Neuronal stem cell (in vitro differentiated cells): ENCODE results near the gene PPP4R3A.

ENCODE experiments used
- DNase-seq: peaks from one replicate; pipeline ENCODE4 v3.0.0-alpha.2; 2013; ENCODE audit warnings: low spot score
- H2AFZ ChIP-seq: one replicate; pipeline ENCODE4 v1.6.1; 2013; ENCODE audit warnings: mild to moderate bottlenecking, low read length, inconsistent platforms
- H2AK5ac ChIP-seq: 2 replicates; pipeline ENCODE4 v1.6.1; 2013; ENCODE audit warnings: low read depth, mild to moderate bottlenecking, inconsistent platforms, low read length, moderate library complexity, mixed read lengths
- H2BK120ac ChIP-seq: 2 replicates; pipeline ENCODE4 v1.6.1; 2013; ENCODE audit warnings: low read depth, mild to moderate bottlenecking, inconsistent platforms, low read length, moderate library complexity, mixed read lengths
- H2BK12ac ChIP-seq: one replicate; pipeline ENCODE4 v1.6.1; 2013; ENCODE audit warnings: low read length, inconsistent platforms
- H2BK15ac ChIP-seq: 2 replicates; pipeline ENCODE4 v1.6.1; 2013; ENCODE audit warnings: mild to moderate bottlenecking, low read length, inconsistent platforms, mixed read lengths
- H2BK5ac ChIP-seq: one replicate; pipeline ENCODE4 v1.6.1; 2013; ENCODE audit warnings: inconsistent platforms, mild to moderate bottlenecking, low read length, moderate library complexity
- H3K14ac ChIP-seq: one replicate; pipeline ENCODE4 v1.6.1; 2013; ENCODE audit warnings: low read length, inconsistent platforms
- H3K18ac ChIP-seq: 2 replicates; pipeline ENCODE4 v1.6.1; 2013; ENCODE audit warnings: low read length, inconsistent platforms
- H3K23ac ChIP-seq: 2 replicates; pipeline ENCODE4 v1.6.1; 2013; ENCODE audit warnings: low read depth, mild to moderate bottlenecking, mixed read lengths, low read length, inconsistent platforms; ENCODE audit not compliant: poor library complexity
- H3K27ac ChIP-seq: replicated peaks from 3 replicates; pipeline ENCODE4 v1.5.1; 2013; ENCODE audit warnings: low read length, inconsistent platforms
- H3K27me3 ChIP-seq, 3 experiments: 2 replicates each; pipeline ENCODE4 v1.6.1; 2013; ENCODE audit warnings: low read length in 3 of 3, mild to moderate bottlenecking in 2 of 3, inconsistent platforms in 1 of 3, low read depth in 1 of 3, mixed read lengths in 1 of 3, moderate library complexity in 1 of 3; ENCODE audit not compliant: control insufficient read depth in 3 of 3, insufficient read depth in 3 of 3
- H3K36me3 ChIP-seq, 2 donors: replicated peaks in 1 of 2; 2 replicates each; pipeline ENCODE4 v1.6.1; 2013; ENCODE audit warnings: low read length in 2 of 2; ENCODE audit not compliant: control insufficient read depth in 2 of 2, insufficient read depth in 2 of 2
- H3K4ac ChIP-seq: 2 replicates; pipeline ENCODE4 v1.6.1; 2013; ENCODE audit warnings: inconsistent platforms, mild to moderate bottlenecking, low read length, moderate library complexity
- H3K4me1 ChIP-seq, 2 donors: 1 replicate in 1 of 2; 2 replicates in 1 of 2; pipeline ENCODE4 v1.6.1; 2013; ENCODE audit warnings: low read length in 2 of 2, low read depth in 1 of 2; ENCODE audit not compliant: control insufficient read depth in 2 of 2, insufficient read depth in 1 of 2
- H3K4me2 ChIP-seq: one replicate; pipeline ENCODE4 v1.6.1; 2013; ENCODE audit warnings: mild to moderate bottlenecking, low read length, inconsistent platforms; ENCODE audit not compliant: insufficient read depth, poor library complexity, severe bottlenecking
- H3K4me3 ChIP-seq, 2 donors: 2 replicates each; pipeline ENCODE4 v1.5.1; 2013; ENCODE audit warnings: low read length in 2 of 2, mild to moderate bottlenecking in 2 of 2, inconsistent platforms in 1 of 2, moderate library complexity in 1 of 2
- H3K79me1 ChIP-seq: one replicate; pipeline ENCODE4 v1.6.1; 2013; ENCODE audit warnings: low read depth, mild to moderate bottlenecking, inconsistent platforms, low read length, moderate library complexity
- H3K9ac ChIP-seq: one replicate; pipeline ENCODE4 v1.6.1; 2013; ENCODE audit warnings: mild to moderate bottlenecking, low read depth, low read length, inconsistent platforms; ENCODE audit not compliant: poor library complexity
- H3K9me3 ChIP-seq, 2 donors: replicated peaks in 1 of 2; 2 replicates each; pipeline versions ENCODE3 to v1.6.1; 2013; ENCODE audit warnings: low read length in 2 of 2, mild to moderate bottlenecking in 2 of 2, inconsistent platforms in 1 of 2, low read depth in 1 of 2, mixed read lengths in 1 of 2, moderate library complexity in 1 of 2; ENCODE audit not compliant: control insufficient read depth in 2 of 2, insufficient read depth in 1 of 2
- H4K8ac ChIP-seq: one replicate; pipeline ENCODE4 v1.6.1; 2013; ENCODE audit warnings: low read depth, mild to moderate bottlenecking, inconsistent platforms, low read length, moderate library complexity
- H4K91ac ChIP-seq: one replicate; pipeline ENCODE4 v1.6.1; 2013; ENCODE audit warnings: low read length, low read depth, mild to moderate bottlenecking, inconsistent platforms; ENCODE audit not compliant: poor library complexity
- WGBS, 2 donors: extraction: QIAGEN DNeasy Blood & Tissue Kit; methylation state at CpG; one replicate each; pipeline ENCODE4 v1.1.7; 2013; ENCODE audit warnings: missing lambda C conversion rate in 2 of 2, mixed read lengths in 1 of 2; ENCODE audit not compliant: insufficient read length in 2 of 2, insufficient replicate concordance in 1 of 2; ENCODE audit errors: extremely low coverage in 2 of 2; 5-methylcytosine and 5-hydroxymethylcytosine counted together

The PPP4R3A gene

DNA sequence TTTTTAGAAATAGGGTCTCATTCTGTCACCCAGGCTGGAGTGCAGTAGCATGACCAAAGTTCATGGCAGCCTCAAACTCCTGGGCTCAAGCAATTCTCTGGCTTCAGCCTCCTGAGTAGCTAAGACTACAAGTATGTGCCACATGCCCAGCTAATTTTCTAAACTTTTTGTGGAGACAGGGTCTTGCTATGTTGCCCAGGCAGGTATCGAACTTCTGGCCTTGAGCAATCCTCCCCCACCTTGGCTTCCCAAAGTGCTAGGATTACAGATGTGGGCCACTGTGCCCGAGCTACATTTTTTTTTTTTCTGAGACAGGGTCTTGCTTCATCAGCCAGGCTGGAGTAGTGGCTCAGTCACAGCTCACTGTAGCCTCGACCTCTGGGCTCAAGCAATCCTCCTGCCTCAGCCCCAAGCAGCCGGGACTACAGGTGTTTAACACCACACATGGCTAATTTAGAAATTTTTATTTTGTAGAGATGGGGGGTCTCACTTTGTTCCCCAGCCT is 7.1 kb downstream of the PPP4R3A start:
- WGBS, 2 donors = no CpG with 5 or more reads among the region's 4 CpGs
- H3K18ac ChIP-seq = no peak overlapping the region
- peaks cover 0 to 8% of the 10 kb centered on the region in 2 donors for H3K9me3 ChIP-seq

DNA sequence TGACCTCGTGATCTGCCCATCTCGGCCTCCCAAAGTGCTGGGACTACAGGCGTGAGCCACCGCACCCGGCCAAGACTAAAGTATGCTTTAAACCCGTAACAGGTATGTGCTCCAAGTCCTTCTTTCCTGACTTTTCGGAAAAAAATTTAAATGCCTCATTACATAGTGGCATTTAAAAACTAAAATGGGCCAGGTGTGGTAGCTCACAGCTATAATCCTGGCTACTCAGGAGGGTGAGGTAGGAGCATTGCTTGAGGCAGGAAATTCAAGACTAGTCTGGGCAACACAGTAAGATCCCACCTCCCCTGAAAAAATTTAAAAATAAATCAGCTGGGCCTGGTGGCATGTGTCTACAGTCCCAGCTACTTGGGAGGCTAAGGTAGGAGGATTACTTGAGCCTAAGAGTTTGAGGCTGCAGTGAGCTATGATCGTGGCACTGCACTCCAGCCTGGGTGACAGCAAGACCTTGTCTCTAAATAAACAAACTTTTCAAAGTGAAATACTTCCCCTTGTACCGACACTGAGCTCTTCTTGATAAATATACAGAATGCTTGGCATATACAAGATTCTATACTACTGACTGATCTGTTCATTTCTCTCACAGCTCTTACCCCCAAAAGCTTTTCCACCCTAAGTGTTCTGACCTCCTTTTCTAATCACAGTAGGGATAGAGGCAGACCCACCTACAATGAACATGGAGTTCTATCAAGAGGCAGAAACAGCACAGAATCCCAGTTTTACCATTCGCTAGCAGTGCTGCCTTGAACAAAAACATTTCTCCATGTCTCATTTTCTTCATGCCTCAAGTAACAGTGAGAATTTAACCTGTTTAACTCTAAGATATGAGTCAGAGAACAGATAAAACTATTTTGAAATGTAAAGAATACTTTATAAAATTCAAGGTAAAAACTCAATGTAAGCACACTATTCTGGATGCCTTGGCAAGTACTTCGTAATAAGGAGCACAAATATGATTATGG is 7.9 kb downstream of the PPP4R3A start:
- no peaks in the 10 kb centered on the region for H3K27me3 ChIP-seq
- H3K4me3 ChIP-seq = no peak overlapping the region
- no peaks in the 10 kb centered on the region for H3K4me1 ChIP-seq
- no peak overlapping the region for H2AK5ac ChIP-seq
- no peak overlapping the region for H3K14ac ChIP-seq
- no peak overlapping the region for H2BK15ac ChIP-seq
- no peak overlapping the region for H3K18ac ChIP-seq
- H2BK120ac ChIP-seq = no peak overlapping the region
- H2AFZ ChIP-seq = no peak overlapping the region
- no peak overlapping the region for H4K8ac ChIP-seq
- H3K9ac ChIP-seq = no peak overlapping the region
- H3K9me3 ChIP-seq = peaks cover 0 to 8% of the 10 kb centered on the region in 2 donors
- H3K4me2 ChIP-seq = no peak overlapping the region
- no peak overlapping the region for H4K91ac ChIP-seq
- H3K27ac ChIP-seq = no peak overlapping the region
- no CpG with 5 or more reads among the region's 11 CpGs for WGBS, 2 donors
- no peak overlapping the region for H3K23ac ChIP-seq
- no peak overlapping the region for H2BK12ac ChIP-seq
- no peak overlapping the region for H3K4ac ChIP-seq
- no peak overlapping the region for H2BK5ac ChIP-seq
- DNase-seq = no peak
- peaks cover 2% of the 10 kb centered on the region for H3K79me1 ChIP-seq
- peaks cover 4 to 89% of the 10 kb centered on the region in 2 donors for H3K36me3 ChIP-seq

More for the DNA sequence above, 7.1 kb downstream of the PPP4R3A start:
- H3K4me2 ChIP-seq = no peak overlapping the region
- H4K8ac ChIP-seq = no peak overlapping the region
- no peaks in the 10 kb centered on the region for H3K4me1 ChIP-seq
- H3K4me3 ChIP-seq = no peak overlapping the region
- H2AFZ ChIP-seq = no peak overlapping the region
- H3K9ac ChIP-seq = no peak overlapping the region
- no peak overlapping the region for H3K4ac ChIP-seq
- peaks cover 4 to 89% of the 10 kb centered on the region in 2 donors for H3K36me3 ChIP-seq
- no peak overlapping the region for H2BK12ac ChIP-seq
- no peak overlapping the region for H3K23ac ChIP-seq
- H3K27ac ChIP-seq = no peak overlapping the region
- DNase-seq = no peak
- H3K27me3 ChIP-seq = no peaks in the 10 kb centered on the region
- H2BK5ac ChIP-seq = no peak overlapping the region
- peaks cover 2% of the 10 kb centered on the region for H3K79me1 ChIP-seq
- no peak overlapping the region for H3K14ac ChIP-seq
- H2BK15ac ChIP-seq = no peak overlapping the region
- H4K91ac ChIP-seq = no peak overlapping the region
- H2BK120ac ChIP-seq = no peak overlapping the region
- H2AK5ac ChIP-seq = no peak overlapping the region

GRCh38 chr14:91501348-91501747 is 8.8 kb downstream of the PPP4R3A start:
- Histone ChIP-seq H2BK120ac (no peak overlapping the region), H4K91ac (no peak overlapping the region), H3K23ac (no peak overlapping the region), H4K8ac (no peak overlapping the region), H3K4me3 (no peak overlapping the region), H3K4me2 (no peak overlapping the region), H2BK12ac (no peak overlapping the region), H3K27me3 (no peaks in the 10 kb centered on the region), H3K9me3 (peaks cover 0 to 5% of the 10 kb centered on the region in 2 donors), H3K4me1 (no peaks in the 10 kb centered on the region), H2AFZ (no peak overlapping the region), H2BK15ac (no peak overlapping the region), H3K9ac (no peak overlapping the region), H3K27ac (no peak overlapping the region), H2AK5ac (no peak overlapping the region), H2BK5ac (no peak overlapping the region), H3K36me3 (peaks cover 3 to 85% of the 10 kb centered on the region in 2 donors), H3K4ac (no peak overlapping the region), H3K79me1 (peaks cover 2% of the 10 kb centered on the region), H3K14ac (no peak overlapping the region), H3K18ac (no peak overlapping the region)
- DNase-seq = no peak
- no CpG with 5 or more reads among the region's 3 CpGs for WGBS, 2 donors

DNA sequence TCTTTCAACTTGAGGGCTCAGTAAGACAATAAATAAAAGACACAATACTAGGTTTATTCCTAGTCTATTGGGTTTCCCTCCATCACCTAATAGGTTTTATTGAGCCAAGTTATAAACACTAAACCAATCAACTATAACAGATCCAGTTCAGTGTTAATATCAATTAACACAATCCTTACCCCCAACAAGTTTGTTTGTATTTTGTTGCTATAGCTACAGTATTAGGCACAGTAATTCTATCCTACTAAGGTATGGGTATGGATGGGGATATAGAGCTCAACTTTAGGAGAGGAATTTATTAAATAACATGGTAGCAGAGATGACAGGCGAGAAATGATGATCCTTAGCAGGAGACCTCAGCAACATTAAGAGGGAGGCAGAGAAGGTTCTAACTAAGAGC is 13.3 kb downstream of the PPP4R3A start:
- no CpG with 5 or more reads among the region's 1 CpG for WGBS, 2 donors
- no peaks in the 10 kb centered on the region for H3K4me1 ChIP-seq
- H2BK15ac ChIP-seq = no peak overlapping the region
- no peak overlapping the region for H2BK120ac ChIP-seq
- H2AFZ ChIP-seq = no peak overlapping the region
- no peak overlapping the region for H3K14ac ChIP-seq
- no peaks in the 10 kb centered on the region for H3K27me3 ChIP-seq
- H3K9me3 ChIP-seq = no peaks in the 10 kb centered on the region
- peaks cover 0 to 57% of the 10 kb centered on the region in 2 donors for H3K36me3 ChIP-seq
- H4K91ac ChIP-seq = no peak overlapping the region
- H3K9ac ChIP-seq = no peak overlapping the region
- no peak overlapping the region for H2BK12ac ChIP-seq
- no peak overlapping the region for H3K4me3 ChIP-seq
- H3K27ac ChIP-seq = no peak overlapping the region
- H3K4ac ChIP-seq = no peak overlapping the region
- H3K18ac ChIP-seq = no peak overlapping the region
- no peak overlapping the region for H3K4me2 ChIP-seq
- no peaks in the 10 kb centered on the region for H3K79me1 ChIP-seq
- no peak overlapping the region for H2BK5ac ChIP-seq
- no peak overlapping the region for H4K8ac ChIP-seq
- no peak overlapping the region for H2AK5ac ChIP-seq
- DNase-seq = no peak
- no peak overlapping the region for H3K23ac ChIP-seq
